Central memory CD4-positive, alpha-beta T cell (primary cell): Measurements from ENCODE around the gene PROX1.
"Not testable (repeated sequence)": the region's sequence is repeated elsewhere in the genome, so short reads cannot be mapped to it uniquely, and the experiment has no call there.

Experiments
- DNase-seq: peaks from one replicate; pipeline ENCODE4 v3.0.0; 2022

PROX1 gene

GRCh38 chr1:214075999-214076707 lies 88.4 kb downstream of the PROX1 start:
- no peak for DNase-seq

- no peak for DNase-seq
Measured at GRCh38 chr1:214076708-214077065, 88.9 kb downstream of the PROX1 start.

GRCh38 chr1:214078950-214079349 lies 91.2 kb downstream of the PROX1 start:
- no peak for DNase-seq

- DNase-seq: no peak
Measured at GRCh38 chr1:214085325-214085724, 97.6 kb downstream of the PROX1 start.

GRCh38 chr1:214086945-214087344 lies 99.2 kb downstream of the PROX1 start:
- DNase-seq: no peak

GRCh38 chr1:214089003-214089402 lies 101.2 kb downstream of the PROX1 start:
- not testable (repeated sequence) for DNase-seq
